Fibroblast of upper back skin (primary cell): ENCODE results near the gene PASK.

ENCODE experiments used
- DNase-seq: peaks from one replicate; pipeline ENCODE4 v3.0.0-alpha.2; 2013

PASK gene

GRCh38 chr2:241179899-241180298, 30.6 kb upstream of the PASK start:
- no peak for DNase-seq

GRCh38 chr2:241178961-241179360, 29.7 kb upstream of the PASK start:
- DNase-seq, result no peak

- DNase-seq, result no peak
Observed at GRCh38 chr2:241177526-241178334, 28.5 kb upstream of the PASK start.

- no peak for DNase-seq
Observed at GRCh38 chr2:241173557-241173956, 24.3 kb upstream of the PASK start.

- no peak for DNase-seq
Observed at GRCh38 chr2:241168366-241168765, 19.1 kb upstream of the PASK start.

- DNase-seq, result no peak
Observed at GRCh38 chr2:241163601-241164118, 14.4 kb upstream of the PASK start.

GRCh38 chr2:241161646-241162281, 12.5 kb upstream of the PASK start:
- peak; percentile 60 for DNase-seq

GRCh38 chr2:241160318-241160717, 11.0 kb upstream of the PASK start:
- DNase-seq, result no peak

- DNase-seq, result no peak
Observed at GRCh38 chr2:241159116-241159515, 9.8 kb upstream of the PASK start.

GRCh38 chr2:241158546-241158900, 9.3 kb upstream of the PASK start:
- no peak for DNase-seq

- DNase-seq, result peak; percentile 23
Observed at GRCh38 chr2:241157841-241158545, 8.7 kb upstream of the PASK start.

GRCh38 chr2:241156971-241157441, 7.7 kb upstream of the PASK start:
- no peak for DNase-seq

- DNase-seq, result no peak
Observed at GRCh38 chr2:241155936-241156335, 6.7 kb upstream of the PASK start.

- DNase-seq, result peak; percentile 41
Observed at GRCh38 chr2:241154915-241155314, 5.6 kb upstream of the PASK start.

- peak; percentile 7 for DNase-seq
Observed at GRCh38 chr2:241153616-241154015, 4.3 kb upstream of the PASK start.

- DNase-seq, result no peak
Observed at GRCh38 chr2:241151934-241152660, 2.8 kb upstream of the PASK start.

GRCh38 chr2:241150660-241151530, 1.6 kb upstream of the PASK start:
- peak; percentile 13 for DNase-seq

- DNase-seq, result peak; percentile 91
Observed at GRCh38 chr2:241149925-241150659, 820 bp upstream of the PASK start, which contains the start of gene PPP1R7. TSS of gene PPP1R7 (plus strand) at chr2:241150467. CDS start at chr2:241150496, 29 bp downstream.

GRCh38 chr2:241149675-241149924, 328 bp upstream of the PASK start:
- no peak for DNase-seq

GRCh38 chr2:241148239-241148638, 1.0 kb downstream of the PASK start:
- no peak for DNase-seq

- DNase-seq, result no peak
Observed at GRCh38 chr2:241147336-241147735, 1.9 kb downstream of the PASK start.
